Ovary (tissue), 3 donors: Measurements from ENCODE around the gene ELP4.

Experiments used
- CTCF ChIP-seq, 3 donors: fragments of 450-650 bp in 2 of 3; fragments of 200-600 bp in 1 of 3; IDR thresholded peaks; one replicate each; pipeline versions ENCODE4 v1.5.1 to v1.8.0; 2016 to 2022; ENCODE audit warnings: antibody characterized with exemption in 3 of 3, mild to moderate bottlenecking in 1 of 3
- EP300 ChIP-seq: sonication (generic); formaldehyde crosslinking; IDR thresholded peaks from one replicate; pipeline ENCODE4 v1.6.1; 2017; ENCODE audit warnings: antibody characterized with exemption
- POLR2A ChIP-seq: fragments of 450-650 bp; IDR thresholded peaks from one replicate; pipeline ENCODE4 v1.6.1; 2017; ENCODE audit warnings: antibody characterized with exemption, mild to moderate bottlenecking, moderate library complexity
- donor health status: DM: no; HTN: no; CAD: no.

DNA sequence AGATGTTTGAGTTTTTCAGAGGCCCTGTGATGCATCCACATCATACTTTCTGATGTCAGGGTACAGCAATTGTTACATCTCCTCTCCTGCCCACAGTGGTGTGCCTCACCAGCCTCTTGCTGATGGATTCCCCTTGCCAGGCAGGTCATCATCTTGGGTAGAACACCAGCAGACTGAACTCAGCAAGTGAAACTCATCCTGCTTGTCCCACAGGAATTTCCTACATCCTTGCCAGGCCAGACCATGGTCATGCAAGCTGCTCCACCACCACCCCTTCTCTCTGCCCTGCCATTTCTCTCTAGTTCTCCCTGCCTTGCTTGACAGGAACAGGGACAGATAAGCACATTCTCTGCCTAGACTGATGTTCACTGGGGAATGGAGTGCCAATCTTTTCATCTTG, 215.6 kb downstream of the ELP4 start:
- TF ChIP-seq CTCF (IDR thresholded peaks at IDR 0.05) (no peak), EP300 (no peak), POLR2A (no peak)
